Left renal cortex interstitium (tissue), 4 donors: ENCODE results near the gene SF3A1. TPM values are rescaled to one million over a fixed set of nuclear protein-coding genes. Genes with fewer than 3 reads are reported as not detected.

Experiments used
- DNase-seq, 4 donors: peaks; one replicate each; pipeline ENCODE4 v3.0.0-alpha.2; 2013; ENCODE audit warnings: low read depth in 4 of 4, low spot score in 2 of 4, missing footprints in 1 of 4
- polyA plus RNA-seq, 4 donors: library from polyadenylated mRNA; unstranded; fragments of 120-200 nt; gene quantifications; one replicate each; pipeline ENCODE4 v1.2.1, GENCODE V29; 2013; ENCODE audit not compliant: insufficient read length in 4 of 4

Gene SF3A1
- polyA plus RNA-seq, 4 donors: 129 to 168 (median 150) TPM

DNA sequence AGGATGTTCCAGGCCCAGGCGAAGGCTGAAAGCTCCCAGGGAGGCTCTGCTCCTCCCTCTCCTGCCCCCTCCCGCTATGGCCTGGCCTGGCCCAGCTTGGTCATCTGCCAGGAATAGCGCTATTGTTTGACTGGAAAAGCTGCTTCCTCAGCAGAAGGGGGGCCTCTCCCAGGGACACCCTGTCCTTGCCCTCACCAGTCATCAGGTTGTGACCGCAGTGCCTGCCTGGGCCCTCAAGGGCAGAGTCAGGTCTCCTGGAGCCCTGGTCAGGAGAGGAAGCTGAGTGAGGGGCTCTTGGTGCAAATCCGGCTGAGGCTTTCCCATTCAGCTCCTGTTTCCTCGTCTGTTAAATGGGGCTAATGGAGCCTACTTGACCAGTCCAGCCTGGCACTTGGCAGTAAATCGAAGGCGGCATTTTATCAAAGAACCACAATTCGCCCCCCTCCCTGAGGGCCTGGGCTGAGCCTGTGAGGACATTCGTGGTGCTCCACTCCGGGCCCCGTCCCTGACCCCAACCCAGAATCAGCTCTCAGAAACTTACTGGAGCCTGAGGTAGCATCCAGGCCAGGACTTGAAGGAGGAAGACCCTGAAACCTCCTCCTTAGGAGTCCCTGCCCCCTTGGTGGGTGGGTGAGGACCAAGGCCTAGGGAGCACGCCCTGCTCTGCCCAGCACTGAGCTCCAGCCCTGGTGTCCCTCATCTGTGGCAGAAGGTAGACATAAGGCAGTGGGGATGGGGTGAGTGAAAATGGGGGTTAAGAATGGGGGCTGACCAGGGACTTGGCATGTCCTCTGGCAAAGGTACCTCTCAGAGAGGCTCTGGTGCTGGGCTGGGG, 65.4 kb downstream of the SF3A1 start:
- no peak for DNase-seq

DNA sequence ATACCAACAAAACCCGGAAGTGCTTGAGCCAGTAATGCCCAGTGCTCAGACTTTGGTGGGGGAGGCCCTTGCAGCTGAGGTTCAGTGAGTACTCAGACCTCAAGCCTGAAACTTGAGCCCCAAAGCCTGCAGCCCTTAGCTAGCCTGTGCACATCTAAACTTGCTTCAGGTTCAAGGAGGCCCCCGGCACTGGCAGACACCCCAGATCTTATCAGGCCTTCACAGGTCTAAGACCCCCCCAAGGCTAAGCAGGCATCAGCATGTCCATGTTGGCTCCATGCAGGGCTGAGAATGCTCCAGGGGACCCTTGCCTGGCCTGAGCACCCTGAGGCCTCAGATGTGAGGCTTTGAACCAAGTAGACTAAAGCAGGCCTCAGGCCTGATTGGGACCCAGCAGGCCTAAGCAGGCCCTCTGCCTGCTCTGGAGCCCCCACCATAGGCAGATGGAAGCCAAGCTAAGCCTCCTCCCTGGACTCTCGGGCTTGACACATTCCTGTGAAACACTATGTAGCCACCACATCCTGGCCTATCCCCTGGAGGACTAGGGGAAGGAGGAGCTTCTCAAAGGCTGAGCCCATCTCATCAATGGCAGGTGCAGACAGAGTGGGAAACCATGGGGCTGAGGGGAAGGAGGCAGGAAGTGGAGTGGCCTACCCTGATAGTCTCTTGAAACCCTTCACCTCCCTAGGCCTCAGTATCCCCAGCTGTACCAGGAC, 66.2 kb downstream of the SF3A1 start:
- DNase-seq: no peak

DNA sequence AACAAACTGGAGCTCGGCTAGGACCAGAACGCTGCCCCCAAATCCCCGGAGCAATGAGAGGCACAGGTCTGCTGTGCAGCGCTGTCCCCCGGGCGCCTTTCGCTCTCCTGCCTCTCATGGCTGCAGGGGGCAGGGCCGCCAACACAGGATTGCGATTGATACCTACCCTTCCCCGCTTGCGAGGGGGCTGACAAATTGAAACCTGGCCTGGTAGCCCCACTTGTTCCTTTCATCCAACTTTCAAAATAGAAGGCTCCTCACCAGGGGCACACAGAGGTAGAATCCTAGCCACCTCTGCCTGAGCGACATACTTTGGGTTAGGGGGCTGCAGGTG, 66.7 kb downstream of the SF3A1 start:
- DNase-seq: no peak

DNA sequence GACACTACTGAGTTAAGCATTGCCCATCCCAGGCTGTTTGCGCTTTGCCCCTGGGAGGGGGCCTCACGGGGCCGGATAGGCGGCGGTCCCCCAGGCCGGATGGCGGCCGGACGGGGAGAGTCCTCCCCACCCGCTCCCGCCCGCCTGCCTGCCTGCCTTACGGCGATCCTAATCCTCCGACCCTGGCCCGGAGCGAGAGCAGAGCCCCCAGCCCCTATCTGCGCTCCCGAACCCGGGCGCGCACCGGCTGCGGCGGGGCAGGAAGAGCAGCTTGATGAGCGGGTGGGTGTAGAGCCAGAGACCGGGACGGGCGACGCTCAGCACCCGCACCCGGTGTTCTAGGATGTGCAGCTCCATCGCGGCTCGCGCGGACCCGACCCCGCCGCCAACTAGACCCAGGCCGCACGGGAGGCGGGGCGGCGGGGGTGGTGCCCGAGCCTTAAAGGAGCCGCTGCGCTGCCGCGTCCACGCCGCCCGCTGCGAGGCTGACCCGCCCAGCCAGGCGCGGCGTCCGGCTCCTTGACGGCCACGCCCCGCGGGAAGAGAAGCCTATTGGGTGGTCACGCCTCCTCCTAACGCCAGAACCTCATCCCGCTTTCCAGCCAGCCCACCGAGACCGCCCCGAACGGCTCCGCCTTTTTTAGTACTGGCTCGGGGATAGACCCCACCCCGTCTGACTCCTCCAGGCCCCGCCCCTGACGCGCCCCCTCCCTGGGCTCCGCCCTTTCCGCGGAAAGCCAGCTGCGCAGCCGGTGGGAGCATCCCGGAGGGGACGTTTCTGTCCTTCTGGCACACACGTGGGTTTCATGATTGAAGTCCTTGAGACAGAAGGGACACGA, 67.3 kb downstream of the SF3A1 start, which contains the start of gene CASTOR1:
TSS of gene CASTOR1 (minus strand) at position 365 of the 839 bp plus-strand sequence. CDS start at position 357, 8 bp downstream.
- peak; percentile 77 to 96 (median 93) for DNase-seq

DNA sequence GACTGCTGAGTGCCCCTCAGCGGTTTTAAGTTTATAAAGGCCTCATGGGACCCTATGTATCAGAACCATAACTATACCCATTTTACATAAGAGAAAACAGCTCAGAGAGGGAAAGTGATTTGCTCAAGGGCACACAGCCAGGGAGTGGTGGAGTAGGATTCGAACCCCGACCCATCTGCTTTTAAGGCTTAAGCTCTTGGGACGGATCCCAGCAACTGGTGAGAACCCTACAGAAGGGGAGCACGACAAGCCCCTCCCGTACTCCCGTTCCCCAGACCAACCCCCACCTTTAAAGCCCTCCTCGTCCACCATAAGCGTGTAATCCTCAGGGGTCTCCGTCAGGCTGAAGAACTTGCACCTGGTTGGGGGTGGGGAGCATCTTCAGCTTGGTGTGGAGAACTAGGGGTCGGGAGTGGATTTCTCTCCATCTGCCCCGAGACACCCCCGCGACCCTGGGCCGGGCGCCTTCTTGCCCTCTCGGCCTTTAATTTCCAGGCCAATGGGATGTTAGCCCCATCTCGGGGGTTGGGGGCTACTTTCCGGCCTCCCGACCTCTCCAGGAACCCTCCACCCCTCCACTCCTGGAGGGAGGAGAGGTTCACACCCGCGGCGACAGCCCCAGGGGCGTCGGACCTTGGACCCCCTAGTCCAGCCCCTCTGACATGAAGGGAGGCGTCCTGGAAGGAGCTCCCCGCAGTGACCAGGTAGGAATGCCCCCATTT, 68.1 kb downstream of the SF3A1 start:
- no peak for DNase-seq

DNA sequence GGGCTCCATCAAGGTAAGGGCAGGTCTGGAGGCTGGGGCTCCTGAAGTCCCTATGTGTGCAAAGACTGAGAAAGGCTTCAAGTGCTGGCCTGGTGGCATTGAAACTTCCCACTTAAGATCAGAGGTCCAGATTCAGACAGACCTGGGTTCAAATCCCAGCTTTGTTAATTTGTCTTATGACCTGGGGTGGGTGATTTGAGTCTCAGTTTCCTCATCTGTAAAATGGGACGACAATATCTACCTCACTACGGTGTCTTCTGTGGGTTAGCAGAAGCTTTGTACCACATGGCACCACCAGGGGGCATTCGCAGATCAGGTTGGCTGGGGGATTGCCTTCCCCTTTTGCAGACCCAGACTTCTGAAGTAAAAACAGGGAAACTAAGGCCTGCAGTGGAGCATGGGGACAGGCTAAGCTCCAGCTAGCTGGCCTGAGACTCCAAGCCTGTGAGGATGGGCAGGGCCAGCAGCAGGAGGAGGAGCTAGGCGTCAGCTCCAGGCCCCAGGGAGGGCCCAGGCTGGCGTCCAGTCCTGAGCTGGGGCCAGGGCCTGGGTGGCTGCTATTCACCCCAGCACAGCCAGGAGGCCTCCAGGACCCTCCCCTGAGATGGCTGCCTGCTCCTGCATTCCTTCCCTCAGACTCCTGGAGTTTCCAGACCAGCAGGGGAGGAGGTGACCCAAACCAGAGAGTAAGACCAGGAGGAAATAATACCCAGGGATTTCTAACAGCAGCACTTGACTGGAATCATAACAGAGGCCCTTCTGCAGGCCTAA, 68.9 kb downstream of the SF3A1 start:
- DNase-seq: peak in 1 of 4 donors; percentile 63

DNA sequence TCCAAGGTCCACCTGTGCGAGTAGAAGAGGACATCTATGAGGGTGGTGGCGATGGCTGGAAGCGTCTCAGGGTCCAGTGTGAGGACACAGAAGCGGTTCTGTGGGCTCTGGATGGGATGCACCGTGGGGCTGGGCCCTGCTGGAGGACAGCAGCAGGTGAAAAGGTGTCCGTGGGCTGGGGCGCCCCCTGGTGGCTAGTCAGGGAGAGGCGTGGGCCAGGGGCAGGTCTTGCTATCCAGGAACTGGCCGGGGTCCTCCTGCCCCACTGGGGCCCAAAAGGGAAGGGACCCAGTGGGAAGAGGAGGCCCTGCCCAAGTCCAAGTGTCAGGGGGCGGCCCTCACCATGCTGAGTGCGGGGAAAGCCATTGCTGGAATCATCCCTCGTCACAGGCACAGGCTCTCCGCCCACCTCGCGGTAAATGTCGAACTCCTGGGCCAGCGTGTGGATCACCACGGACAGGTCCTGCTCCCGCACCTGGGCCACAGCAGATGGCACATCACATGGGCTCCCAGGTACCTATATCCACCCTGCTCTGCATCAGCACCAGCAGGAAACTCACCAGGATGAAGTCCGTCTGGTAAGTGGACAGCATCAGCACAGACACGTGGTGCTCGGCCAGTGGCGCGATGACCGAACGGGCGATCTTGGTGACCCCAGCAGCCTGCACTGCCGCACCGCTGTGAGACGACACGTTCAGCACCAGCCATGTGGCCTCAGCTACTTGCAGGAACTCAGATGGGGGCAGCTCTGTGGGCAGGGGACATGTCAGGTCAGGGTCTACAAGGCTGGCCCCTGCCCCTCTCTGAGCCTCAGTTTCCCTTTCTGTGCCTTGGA, 69.7 kb downstream of the SF3A1 start:
- DNase-seq: no peak

DNA sequence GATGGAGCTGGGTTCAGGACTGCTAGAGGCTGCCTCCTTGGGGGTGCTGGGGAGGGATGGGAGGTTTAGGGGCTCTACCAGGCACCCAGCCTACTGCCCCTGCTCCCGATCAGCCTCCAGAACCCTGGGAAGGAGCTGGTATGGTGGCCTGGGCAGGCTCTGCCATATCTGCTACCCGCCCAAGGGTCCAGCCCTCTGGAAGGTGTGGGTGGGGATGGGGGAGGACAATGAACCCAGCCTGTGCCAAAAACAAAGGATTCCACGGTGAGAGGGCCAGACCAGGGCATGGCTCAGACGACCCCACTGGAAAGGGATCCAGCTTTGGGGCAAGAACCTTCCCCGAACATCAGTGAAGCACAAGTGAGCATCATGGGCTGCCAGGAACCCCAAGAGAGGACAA, 70.4 kb downstream of the SF3A1 start:
- DNase-seq: no peak

DNA sequence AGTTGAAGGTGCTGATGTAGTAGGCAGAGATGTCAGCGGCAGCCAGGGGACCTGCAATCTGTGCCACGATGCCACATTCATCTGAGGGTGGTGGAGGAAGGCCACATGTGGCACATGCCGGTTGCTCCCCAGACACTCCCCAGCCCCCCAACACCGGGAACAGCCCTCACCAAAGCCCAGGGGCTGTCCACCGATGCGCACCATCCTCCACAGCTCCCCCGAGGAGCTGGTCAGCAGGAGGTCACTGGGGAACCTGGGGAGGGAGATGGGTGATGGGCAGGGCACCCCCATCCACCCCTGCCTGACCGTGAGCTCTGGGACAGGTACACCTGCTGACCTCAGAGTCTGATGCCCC, 70.9 kb downstream of the SF3A1 start:
- DNase-seq: no peak

DNA sequence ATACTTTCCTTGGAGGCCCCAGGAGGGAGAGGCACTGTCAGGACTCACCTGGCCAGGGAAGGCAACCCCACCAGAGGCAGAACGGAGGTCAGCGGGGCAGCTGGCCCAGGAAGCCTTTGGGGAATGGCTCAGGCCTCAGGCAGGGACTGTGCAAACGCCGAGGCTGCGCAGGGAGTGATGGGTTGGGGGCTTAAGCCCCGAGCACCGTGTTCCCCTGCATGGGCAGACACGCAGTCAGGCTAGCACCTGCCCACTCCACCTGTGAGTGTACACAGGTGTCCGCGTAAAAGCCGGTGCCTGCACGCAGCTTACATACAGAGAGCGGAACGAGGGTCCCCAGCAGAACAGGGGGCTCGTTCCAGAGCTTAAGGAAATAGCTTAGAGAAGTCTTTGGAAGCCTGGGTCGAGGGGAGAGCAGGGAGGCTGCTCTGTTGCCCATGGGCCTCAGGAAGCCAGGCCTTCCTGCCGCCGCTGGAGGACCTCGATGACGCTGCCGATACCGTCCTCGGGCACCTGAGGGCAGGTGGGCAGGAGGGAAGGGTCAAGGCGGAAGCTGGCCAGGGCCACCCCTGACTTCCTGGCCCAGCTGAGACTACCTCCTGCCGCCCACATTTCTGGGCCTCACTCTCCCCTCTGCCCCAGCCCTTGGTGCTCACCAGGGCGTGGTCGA, 71.4 kb downstream of the SF3A1 start:
- no peak for DNase-seq

DNA sequence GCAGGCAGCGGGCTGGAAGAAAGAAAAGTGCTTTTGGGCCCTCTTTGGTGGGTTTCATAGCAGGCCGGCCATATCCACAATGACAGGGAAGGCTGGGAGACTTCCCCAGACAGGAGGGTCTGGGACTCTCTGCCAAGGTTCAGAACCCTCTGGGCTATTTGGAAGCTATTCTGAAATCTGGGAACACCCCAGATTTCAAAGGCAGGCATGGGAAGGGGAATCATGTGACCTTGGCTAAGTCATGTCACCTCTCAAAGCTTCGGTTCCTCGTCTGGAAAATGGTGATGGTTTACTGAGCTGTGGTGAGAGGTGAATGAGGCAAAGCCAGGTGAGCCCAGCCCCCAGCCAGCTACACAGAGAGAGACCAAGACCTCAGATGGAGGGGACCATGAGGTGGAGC, 72.0 kb downstream of the SF3A1 start:
- no peak for DNase-seq

DNA sequence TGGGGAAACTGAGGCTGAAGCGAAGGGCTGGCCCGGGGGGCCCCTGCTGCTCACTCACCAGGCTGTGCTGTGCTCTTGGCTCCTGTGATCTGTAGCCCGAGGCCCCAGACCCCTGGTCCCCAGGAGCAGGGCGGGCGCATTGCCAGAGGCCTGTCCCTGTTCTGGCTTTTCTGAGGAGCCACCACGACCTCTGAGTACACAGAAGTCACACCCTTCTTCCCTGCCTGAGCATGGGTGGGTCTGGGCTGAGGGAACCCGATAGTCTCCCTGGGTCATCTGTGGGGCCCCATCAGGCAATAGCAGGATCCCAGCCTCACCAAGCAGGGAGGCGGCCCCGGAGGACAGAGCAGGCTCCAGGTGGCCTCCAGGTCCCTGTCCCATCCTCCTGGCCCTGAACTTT, 72.5 kb downstream of the SF3A1 start:
- no peak for DNase-seq

DNA sequence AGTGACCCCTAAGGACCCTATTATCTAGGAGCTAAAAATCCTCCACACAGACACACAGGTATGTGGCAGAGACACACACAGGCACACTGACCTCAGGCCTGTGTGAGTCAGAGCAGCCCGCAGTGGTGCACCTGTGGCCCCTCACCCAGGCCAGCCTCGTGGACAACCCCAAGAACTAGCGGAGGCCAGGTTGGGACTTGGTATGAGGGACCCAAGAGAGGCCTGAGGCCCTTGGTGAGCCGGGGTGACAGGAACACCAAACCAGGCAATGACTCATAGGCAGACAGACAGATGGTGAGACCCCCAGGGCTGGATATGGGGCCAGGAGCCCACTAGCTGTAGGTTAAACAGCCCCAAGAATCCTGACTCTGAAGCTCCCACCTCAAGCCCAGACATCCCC, 73.4 kb downstream of the SF3A1 start:
- DNase-seq: no peak

DNA sequence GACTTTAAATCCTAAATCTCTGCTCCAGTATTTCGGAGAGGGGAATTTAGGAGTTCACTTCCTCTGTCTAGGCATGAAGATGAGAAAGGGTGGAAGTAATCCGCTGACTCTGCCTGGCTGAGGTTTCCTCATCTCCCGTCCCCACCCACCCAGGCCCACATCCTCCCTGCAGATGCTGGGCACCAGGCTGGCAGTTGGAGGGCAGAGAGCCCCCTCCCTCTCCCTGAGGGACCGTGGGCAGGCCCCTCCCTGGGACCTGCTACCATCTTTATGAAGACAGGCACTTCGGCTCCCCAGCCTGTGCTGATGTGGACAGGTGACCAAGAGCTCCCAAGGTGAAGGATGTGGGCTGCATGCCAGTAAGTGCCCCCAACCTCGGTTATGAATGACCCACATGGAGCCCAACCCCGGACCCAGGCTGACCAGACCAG, 74.1 kb downstream of the SF3A1 start:
- no peak for DNase-seq
